HEK293 (cell line): ENCODE data around the gene SART3.
A peak's percentile ranks its signal among the peaks of the same experiment; 100 is the strongest.

Experiments used
- BCL11B ChIP-seq: fragments of 450-650 bp; formaldehyde crosslinking; IDR thresholded peaks from 2 replicates; pipeline ENCODE4 v1.5.1; 2016; ENCODE audit warnings: low read depth, missing biosample characterization, missing genetic modification characterization
- FEZF1 ChIP-seq: fragments of 450-650 bp; formaldehyde crosslinking; IDR thresholded peaks from 2 replicates; pipeline ENCODE4 v1.5.1; 2016; ENCODE audit warnings: missing biosample characterization, missing genetic modification characterization
- HOXA7 ChIP-seq: sonication (generic); formaldehyde crosslinking; IDR thresholded peaks from 2 replicates; pipeline ENCODE4 v1.8.1; 2022; ENCODE audit warnings: missing genetic modification reagents, borderline replicate concordance
- IKZF3 ChIP-seq: fragments of 450-650 bp; IDR thresholded peaks from 2 replicates; pipeline ENCODE4 v1.5.0; 2018; ENCODE audit warnings: missing biosample characterization, mild to moderate bottlenecking, missing genetic modification characterization, moderate library complexity
- KLF1 ChIP-seq: fragments of 450-650 bp; formaldehyde crosslinking; IDR thresholded peaks from 2 replicates; pipeline ENCODE4 v1.5.1; 2016; ENCODE audit warnings: missing biosample characterization, missing genetic modification characterization
- KLF17 ChIP-seq: fragments of 450-650 bp; formaldehyde crosslinking; IDR thresholded peaks from 2 replicates; pipeline ENCODE4 v1.5.1; 2016; ENCODE audit warnings: missing biosample characterization, missing genetic modification characterization
- MYNN ChIP-seq: fragments of 450-650 bp; formaldehyde crosslinking; IDR thresholded peaks from 2 replicates; pipeline ENCODE4 v1.5.1; 2016; ENCODE audit warnings: missing biosample characterization, missing genetic modification characterization, borderline replicate concordance
- OSR2 ChIP-seq: fragments of 450-650 bp; formaldehyde crosslinking; IDR thresholded peaks from 2 replicates; pipeline ENCODE4 v1.5.1; 2016; ENCODE audit warnings: missing biosample characterization, missing genetic modification characterization
- PATZ1 ChIP-seq: fragments of 450-650 bp; formaldehyde crosslinking; IDR thresholded peaks from 2 replicates; pipeline ENCODE4 v1.5.1; 2016; ENCODE audit warnings: missing biosample characterization, missing genetic modification characterization
- PRDM1 ChIP-seq: fragments of 450-650 bp; formaldehyde crosslinking; IDR thresholded peaks from 2 replicates; pipeline ENCODE4; 2016; ENCODE audit warnings: missing biosample characterization, missing genetic modification characterization
- SP7 ChIP-seq: fragments of 450-650 bp; formaldehyde crosslinking; IDR thresholded peaks from 2 replicates; pipeline ENCODE4 v1.5.1; 2016; ENCODE audit warnings: missing biosample characterization, missing genetic modification characterization
- YY2 ChIP-seq: fragments of 450-650 bp; formaldehyde crosslinking; IDR thresholded peaks from 2 replicates; pipeline ENCODE4 v1.5.1; 2016; ENCODE audit warnings: missing biosample characterization, missing genetic modification characterization
- ZBTB17 ChIP-seq: fragments of 450-650 bp; formaldehyde crosslinking; IDR thresholded peaks from 2 replicates; pipeline ENCODE4 v1.5.1; 2016; ENCODE audit warnings: missing biosample characterization, missing genetic modification characterization
- ZBTB48 ChIP-seq: fragments of 450-650 bp; formaldehyde crosslinking; IDR thresholded peaks from 2 replicates; pipeline ENCODE4 v1.5.1; 2016; ENCODE audit warnings: missing biosample characterization, missing genetic modification characterization
- ZNF157 ChIP-seq: fragments of 450-650 bp; formaldehyde crosslinking; IDR thresholded peaks from 2 replicates; pipeline ENCODE4 v1.5.1; 2016; ENCODE audit warnings: missing biosample characterization, missing genetic modification characterization
- ZNF175 ChIP-seq: fragments of 450-650 bp; formaldehyde crosslinking; IDR thresholded peaks from 2 replicates; pipeline ENCODE4 v1.5.1; 2016; ENCODE audit warnings: missing biosample characterization, missing genetic modification characterization
- ZNF214 ChIP-seq: fragments of 450-650 bp; formaldehyde crosslinking; IDR thresholded peaks from 2 replicates; pipeline ENCODE4 v1.5.1; 2017; ENCODE audit warnings: missing biosample characterization, mild to moderate bottlenecking, missing genetic modification characterization, borderline replicate concordance
- ZNF239 ChIP-seq: fragments of 450-650 bp; formaldehyde crosslinking; IDR thresholded peaks from 2 replicates; pipeline ENCODE4 v1.5.1; 2016; ENCODE audit warnings: missing biosample characterization, missing genetic modification characterization
- ZNF24 ChIP-seq: fragments of 450-650 bp; formaldehyde crosslinking; IDR thresholded peaks from 2 replicates; pipeline ENCODE4 v1.5.1; 2016; ENCODE audit warnings: missing biosample characterization, missing genetic modification characterization
- ZNF324 ChIP-seq: fragments of 450-650 bp; formaldehyde crosslinking; IDR thresholded peaks from 2 replicates; pipeline ENCODE4 v1.5.1; 2016; ENCODE audit warnings: missing biosample characterization, missing genetic modification characterization
- ZNF341 ChIP-seq: fragments of 450-650 bp; formaldehyde crosslinking; IDR thresholded peaks from 2 replicates; pipeline ENCODE4; 2016; ENCODE audit warnings: low read depth, missing biosample characterization, missing genetic modification characterization
- ZNF394 ChIP-seq: fragments of 450-650 bp; formaldehyde crosslinking; IDR thresholded peaks from 2 replicates; pipeline ENCODE4 v1.5.1; 2016; ENCODE audit warnings: missing biosample characterization, missing genetic modification characterization, mild to moderate bottlenecking, moderate library complexity, borderline replicate concordance
- ZNF488 ChIP-seq: fragments of 450-650 bp; formaldehyde crosslinking; IDR thresholded peaks from 2 replicates; pipeline ENCODE4 v1.5.1; 2016; ENCODE audit warnings: missing biosample characterization, missing genetic modification characterization
- ZNF521 ChIP-seq: fragments of 450-650 bp; formaldehyde crosslinking; IDR thresholded peaks from 2 replicates; pipeline ENCODE4 v1.5.1; 2017; ENCODE audit warnings: missing biosample characterization, mild to moderate bottlenecking, missing genetic modification characterization
- ZNF707 ChIP-seq: fragments of 450-650 bp; formaldehyde crosslinking; IDR thresholded peaks from 2 replicates; pipeline ENCODE4 v1.5.1; 2016; ENCODE audit warnings: missing biosample characterization, missing genetic modification characterization
- ZNF76 ChIP-seq: fragments of 450-650 bp; formaldehyde crosslinking; IDR thresholded peaks from 2 replicates; pipeline ENCODE4; 2016; ENCODE audit warnings: low read depth, missing biosample characterization, missing genetic modification characterization, borderline replicate concordance
- ZNF785 ChIP-seq: fragments of 450-650 bp; formaldehyde crosslinking; IDR thresholded peaks from 2 replicates; pipeline ENCODE4 v1.5.1; 2016; ENCODE audit warnings: missing biosample characterization, missing genetic modification characterization
- ZNF843 ChIP-seq: fragments of 450-650 bp; formaldehyde crosslinking; IDR thresholded peaks from 2 replicates; pipeline ENCODE4 v1.5.1; 2016; ENCODE audit warnings: missing biosample characterization, missing genetic modification characterization
- ZSCAN30 ChIP-seq: fragments of 450-650 bp; IDR thresholded peaks from 2 replicates; pipeline ENCODE4 v1.5.1; 2018; ENCODE audit warnings: missing biosample characterization, mild to moderate bottlenecking, missing genetic modification characterization, moderate library complexity
- TF ChIP-seq, protein P1 (sequence below): fragments of 450-650 bp; formaldehyde crosslinking; IDR thresholded peaks from 2 replicates; pipeline ENCODE4 v1.5.1; 2016; ENCODE audit warnings: missing biosample characterization, missing genetic modification characterization
- TF ChIP-seq, protein P2 (sequence below): fragments of 450-650 bp; formaldehyde crosslinking; IDR thresholded peaks from 2 replicates; pipeline ENCODE4 v1.5.1; 2016; ENCODE audit warnings: missing biosample characterization, missing genetic modification characterization
- TF ChIP-seq, protein P3 (sequence below): fragments of 450-650 bp; formaldehyde crosslinking; IDR thresholded peaks from 2 replicates; pipeline ENCODE4 v1.5.1; 2016; ENCODE audit warnings: missing biosample characterization, missing genetic modification characterization

The SART3 gene

DNA sequence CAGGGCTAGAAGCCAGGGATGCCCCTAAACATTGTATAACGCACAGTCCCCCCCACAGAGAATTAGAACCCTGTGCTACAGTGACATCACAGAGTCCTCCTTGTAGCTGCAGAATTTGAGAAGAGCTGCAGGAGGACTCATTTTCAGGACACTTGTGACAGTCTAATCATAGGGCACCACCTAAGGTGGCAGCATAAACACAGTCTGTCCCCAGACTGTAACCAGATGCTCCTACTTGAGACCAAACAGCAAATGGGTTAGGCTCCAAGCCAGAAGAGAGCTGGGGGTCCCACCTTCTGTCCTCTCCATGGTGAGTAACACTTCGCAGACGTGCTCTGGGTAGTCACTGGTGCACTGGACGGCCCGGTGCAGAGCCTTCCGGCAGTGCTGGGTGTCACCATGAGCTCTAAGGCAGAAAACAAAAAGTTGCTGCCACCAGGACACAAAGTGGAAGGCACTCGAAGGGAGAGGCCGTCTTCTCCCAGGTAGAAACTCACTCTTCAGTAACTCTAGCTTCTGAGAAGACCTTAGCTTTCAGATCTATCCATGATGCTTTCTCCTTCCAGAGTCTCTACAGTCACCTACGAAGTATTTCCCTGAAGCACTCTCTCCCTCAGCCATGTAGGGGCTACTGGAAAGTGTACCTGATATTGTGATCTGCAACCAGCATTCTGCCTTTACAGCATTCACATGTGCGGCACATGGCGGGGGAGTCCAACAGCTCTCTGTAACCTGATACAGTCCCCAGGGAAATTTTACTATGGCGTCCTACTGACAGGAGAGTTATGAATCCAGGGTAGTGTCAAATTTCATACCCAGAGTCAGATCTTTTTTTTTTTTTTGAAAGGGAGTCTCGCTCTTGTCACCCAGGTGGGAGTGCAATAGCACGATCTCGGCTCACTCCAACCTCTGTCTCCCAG is 28.8 kb downstream of the SART3 start (continued):
- TF ChIP-seq ZNF76 (tag by site-specific recombination) (0 out of 2 replicates have a peak, but pooled peaks have one; percentile 29), ZNF175 (tag by site-specific recombination) (no peak), ZSCAN30 (tag by site-specific recombination) (peak; percentile 30; the same call in 1 of the 2 replicates), KLF1 (no peak), ZNF324 (no peak), KLF17 (tag by site-specific recombination) (no peak), FEZF1 (tag by site-specific recombination) (0 out of 2 replicates have a peak, but pooled peaks have one; percentile 13), MYNN (tag by site-specific recombination) (no peak), ZNF214 (no peak), PRDM1 (tag by site-specific recombination) (peak; percentile 55; the same call in 1 of the 2 replicates), ZNF785 (tag by site-specific recombination) (no peak), YY2 (tag by site-specific recombination) (no peak), HOXA7 (no peak), ZBTB48 (tag by site-specific recombination) (peak; percentile 22; the same call in 1 of the 2 replicates), ZNF239 (no peak), ZNF707 (tag by site-specific recombination) (no peak), IKZF3 (peak; percentile 81), BCL11B (tag by site-specific recombination) (no peak), ZNF843 (peak; percentile 65), OSR2 (tag by site-specific recombination) (peak; percentile 69), PATZ1 (tag by site-specific recombination) (peak; percentile 55; the same call in 1 of the 2 replicates), ZNF341 (tag by site-specific recombination) (peak; percentile 51; the same call in 1 of the 2 replicates), ZNF488 (tag by site-specific recombination) (no peak), SP7 (tag by site-specific recombination) (peak; percentile 70), ZBTB17 (tag by site-specific recombination) (peak; percentile 73), ZNF394 (tag by site-specific recombination) (no peak; the same call in 1 of the 2 replicates), ZNF521 (tag by site-specific recombination) (no peak), ZNF24 (tag by site-specific recombination) (0 out of 2 replicates have a peak, but pooled peaks have one; percentile 50), ZNF157 (tag by site-specific recombination) (no peak)
- TF ChIP-seq, protein P1, sequence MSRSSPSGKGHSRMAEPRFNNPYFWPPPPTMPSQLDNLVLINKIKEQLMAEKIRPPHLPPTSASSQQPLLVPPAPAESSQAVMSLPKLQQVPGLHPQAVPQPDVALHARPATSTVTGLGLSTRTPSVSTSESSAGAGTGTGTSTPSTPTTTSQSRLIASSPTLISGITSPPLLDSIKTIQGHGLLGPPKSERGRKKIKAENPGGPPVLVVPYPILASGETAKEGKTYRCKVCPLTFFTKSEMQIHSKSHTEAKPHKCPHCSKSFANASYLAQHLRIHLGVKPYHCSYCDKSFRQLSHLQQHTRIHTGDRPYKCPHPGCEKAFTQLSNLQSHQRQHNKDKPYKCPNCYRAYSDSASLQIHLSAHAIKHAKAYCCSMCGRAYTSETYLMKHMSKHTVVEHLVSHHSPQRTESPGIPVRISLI: peak; percentile 85
- TF ChIP-seq, protein P2, sequence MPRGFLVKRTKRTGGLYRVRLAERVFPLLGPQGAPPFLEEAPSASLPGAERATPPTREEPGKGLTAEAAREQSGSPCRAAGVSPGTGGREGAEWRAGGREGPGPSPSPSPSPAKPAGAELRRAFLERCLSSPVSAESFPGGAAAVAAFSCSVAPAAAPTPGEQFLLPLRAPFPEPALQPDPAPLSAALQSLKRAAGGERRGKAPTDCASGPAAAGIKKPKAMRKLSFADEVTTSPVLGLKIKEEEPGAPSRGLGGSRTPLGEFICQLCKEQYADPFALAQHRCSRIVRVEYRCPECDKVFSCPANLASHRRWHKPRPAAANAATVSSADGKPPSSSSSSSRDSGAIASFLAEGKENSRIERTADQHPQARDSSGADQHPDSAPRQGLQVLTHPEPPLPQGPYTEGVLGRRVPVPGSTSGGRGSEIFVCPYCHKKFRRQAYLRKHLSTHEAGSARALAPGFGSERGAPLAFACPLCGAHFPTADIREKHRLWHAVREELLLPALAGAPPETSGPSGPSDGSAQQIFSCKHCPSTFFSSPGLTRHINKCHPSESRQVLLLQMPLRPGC (tag by site-specific recombination): peak; percentile 60; the same call in 1 of the 2 replicates
- TF ChIP-seq, protein P3, sequence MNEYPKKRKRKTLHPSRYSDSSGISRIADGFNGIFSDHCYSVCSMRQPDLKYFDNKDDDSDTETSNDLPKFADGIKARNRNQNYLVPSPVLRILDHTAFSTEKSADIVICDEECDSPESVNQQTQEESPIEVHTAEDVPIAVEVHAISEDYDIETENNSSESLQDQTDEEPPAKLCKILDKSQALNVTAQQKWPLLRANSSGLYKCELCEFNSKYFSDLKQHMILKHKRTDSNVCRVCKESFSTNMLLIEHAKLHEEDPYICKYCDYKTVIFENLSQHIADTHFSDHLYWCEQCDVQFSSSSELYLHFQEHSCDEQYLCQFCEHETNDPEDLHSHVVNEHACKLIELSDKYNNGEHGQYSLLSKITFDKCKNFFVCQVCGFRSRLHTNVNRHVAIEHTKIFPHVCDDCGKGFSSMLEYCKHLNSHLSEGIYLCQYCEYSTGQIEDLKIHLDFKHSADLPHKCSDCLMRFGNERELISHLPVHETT: 0 out of 2 replicates have a peak, but pooled peaks have one; percentile 40
